Measurements from ENCODE around the gene MLST8.

MLST8 gene

DNA sequence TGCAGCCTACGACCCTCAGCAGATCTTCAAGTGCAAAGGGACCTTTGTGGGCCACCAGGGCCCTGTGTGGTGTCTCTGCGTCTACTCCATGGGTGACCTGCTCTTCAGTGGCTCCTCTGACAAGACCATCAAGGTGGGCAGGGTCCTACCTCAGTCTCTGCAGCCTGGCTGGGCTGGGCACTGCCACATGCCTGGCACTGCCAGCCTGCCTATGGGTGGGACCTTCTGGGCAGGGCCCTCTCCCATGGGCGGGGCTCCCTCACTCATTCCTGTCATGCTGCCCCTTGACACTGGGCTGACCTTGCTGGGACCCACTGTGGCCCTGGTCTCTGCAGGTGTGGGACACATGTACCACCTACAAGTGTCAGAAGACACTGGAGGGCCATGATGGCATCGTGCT lies 31.3 kb upstream of the MLST8 start:
- no peak for DNase-seq

- no peak for DNase-seq
Measured at GRCh38 chr16:2174396-2175131, 30.7 kb upstream of the MLST8 start.

DNA sequence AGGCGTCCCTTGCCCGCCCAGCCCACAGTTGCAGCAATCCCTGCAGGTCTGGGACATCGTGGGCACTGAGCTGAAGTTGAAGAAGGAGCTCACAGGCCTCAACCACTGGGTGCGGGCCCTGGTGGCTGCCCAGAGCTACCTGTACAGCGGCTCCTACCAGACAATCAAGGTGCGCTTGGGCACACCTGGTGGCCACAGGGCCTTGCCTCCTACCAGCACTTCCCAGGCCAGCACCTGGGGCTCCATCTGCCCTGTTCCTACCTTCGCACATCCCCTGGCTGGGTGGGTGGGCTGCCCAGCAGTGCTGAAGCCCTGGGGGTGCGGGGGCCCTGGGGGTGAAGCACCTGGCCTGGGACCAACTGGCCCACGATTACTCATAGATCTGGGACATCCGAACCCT lies 29.8 kb upstream of the MLST8 start:
- no peak for DNase-seq

- DNase-seq: no peak
Measured at GRCh38 chr16:2176047-2176446, 29.2 kb upstream of the MLST8 start.

DNA sequence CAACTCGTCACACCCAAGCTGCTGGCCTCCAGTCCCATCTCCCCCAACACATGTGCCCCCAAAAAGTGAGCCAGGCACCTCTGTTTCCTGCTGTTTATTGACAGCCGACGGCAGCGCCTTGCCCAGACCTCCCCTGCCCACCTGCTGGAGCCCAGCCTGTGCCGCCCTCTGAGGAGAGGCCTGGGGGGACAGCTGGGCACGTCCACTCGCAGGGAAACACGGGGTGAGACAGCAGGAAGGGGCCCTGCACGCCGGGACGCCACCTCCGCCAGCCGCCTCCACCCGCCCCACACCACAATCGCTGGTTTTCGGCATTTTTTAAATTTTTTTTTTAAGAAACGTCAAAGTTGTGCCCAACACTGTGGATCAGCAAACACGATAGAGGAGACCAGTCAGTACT lies 28.2 kb upstream of the MLST8 start:
- no peak for DNase-seq

DNA sequence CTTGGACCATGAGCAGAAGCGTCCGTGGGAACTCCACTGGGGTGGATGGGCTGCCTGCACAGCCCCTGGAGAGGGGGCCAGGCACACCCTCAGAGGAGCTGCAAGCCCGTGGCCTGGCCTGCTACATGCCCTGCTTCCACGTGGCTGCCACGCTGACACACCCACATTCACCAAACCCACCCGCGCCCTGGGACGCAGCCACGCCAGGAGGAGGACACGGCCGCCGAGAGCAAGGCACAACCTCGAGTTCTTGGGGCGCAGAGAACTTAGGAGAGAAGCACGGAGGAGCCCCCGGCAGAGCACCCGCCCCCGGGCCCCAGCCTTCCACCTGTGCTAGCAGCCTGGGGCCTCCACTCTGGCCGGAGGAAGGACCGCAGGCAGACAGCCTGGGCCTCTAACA lies 27.7 kb upstream of the MLST8 start:
- DNase-seq: no peak

- DNase-seq: no peak
Measured at GRCh38 chr16:2178321-2179106, 26.7 kb upstream of the MLST8 start.

DNA sequence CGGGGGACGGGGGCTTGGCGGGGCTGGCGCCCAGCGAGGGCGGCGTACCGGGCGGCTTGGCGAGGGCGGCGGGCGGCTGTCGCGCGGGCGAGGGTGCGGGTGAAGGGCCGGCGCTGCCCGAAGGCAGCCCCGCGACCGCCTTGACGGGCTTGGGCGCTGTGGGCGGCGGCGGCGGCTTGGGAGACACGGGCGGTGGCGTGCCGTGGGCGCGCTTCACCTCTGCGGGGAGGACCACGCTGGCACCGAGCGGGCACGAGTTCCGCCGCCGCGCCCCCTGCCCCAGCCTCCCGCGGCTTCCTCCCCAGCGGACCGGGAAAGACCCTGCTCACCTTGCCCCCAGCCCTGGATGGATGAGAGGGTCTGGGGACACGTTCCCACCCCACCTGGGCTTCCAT lies 26.1 kb upstream of the MLST8 start:
- DNase-seq: no peak

DNA sequence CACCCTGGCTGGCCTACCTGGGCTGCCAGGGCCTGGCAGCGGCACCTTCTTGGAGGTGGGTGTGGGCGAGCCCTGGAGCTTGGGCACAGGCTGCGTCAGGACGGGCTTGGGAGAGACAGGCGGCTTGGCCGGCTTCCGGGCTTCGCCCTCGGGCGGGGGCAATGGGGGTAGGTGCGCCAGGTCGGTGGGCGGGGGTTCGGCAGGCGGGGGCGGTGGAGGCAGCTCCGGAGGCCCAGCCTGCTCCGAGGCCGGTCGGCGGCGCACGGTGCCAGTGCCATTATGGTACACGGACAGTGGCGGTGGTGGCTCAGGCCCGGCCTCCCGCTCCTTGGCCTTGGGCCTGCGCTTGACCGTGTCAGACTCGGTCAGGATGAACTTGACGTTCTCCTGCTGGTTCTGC lies 25.7 kb upstream of the MLST8 start:
- DNase-seq: no peak

- DNase-seq: no peak
Measured at GRCh38 chr16:2180461-2180860, 24.8 kb upstream of the MLST8 start.

GRCh38 chr16:2180962-2181923 lies 24.0 kb upstream of the MLST8 start:
- DNase-seq: no peak

GRCh38 chr16:2181952-2182351 lies 23.3 kb upstream of the MLST8 start:
- no peak for DNase-seq

- no peak for DNase-seq
Measured at GRCh38 chr16:2183671-2184070, 21.6 kb upstream of the MLST8 start.

GRCh38 chr16:2184346-2184745 lies 20.9 kb upstream of the MLST8 start:
- DNase-seq: no peak

GRCh38 chr16:2184962-2185361 lies 20.3 kb upstream of the MLST8 start:
- no peak for DNase-seq

DNA sequence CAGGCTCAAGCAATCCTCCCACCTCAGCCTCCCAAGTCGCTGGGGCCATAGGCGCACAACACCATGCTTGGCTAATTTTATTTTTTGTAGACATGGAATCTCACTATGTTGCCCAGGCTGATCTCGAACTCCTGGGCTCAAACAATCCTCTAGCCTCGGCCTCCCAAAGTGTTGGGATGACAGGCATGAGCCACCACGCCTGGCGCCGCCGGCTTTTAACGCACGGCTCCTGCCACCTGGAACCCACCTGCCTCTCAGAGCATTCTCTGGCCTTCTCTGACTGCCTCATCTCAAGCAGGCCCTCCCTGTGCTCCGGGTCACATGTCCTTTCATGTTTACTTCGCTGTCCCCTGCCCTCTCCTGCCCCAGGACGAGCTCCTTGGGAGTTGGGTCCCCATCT lies 19.2 kb upstream of the MLST8 start:
- DNase-seq: no peak

GRCh38 chr16:2186505-2186904 lies 18.7 kb upstream of the MLST8 start:
- DNase-seq: no peak

DNA sequence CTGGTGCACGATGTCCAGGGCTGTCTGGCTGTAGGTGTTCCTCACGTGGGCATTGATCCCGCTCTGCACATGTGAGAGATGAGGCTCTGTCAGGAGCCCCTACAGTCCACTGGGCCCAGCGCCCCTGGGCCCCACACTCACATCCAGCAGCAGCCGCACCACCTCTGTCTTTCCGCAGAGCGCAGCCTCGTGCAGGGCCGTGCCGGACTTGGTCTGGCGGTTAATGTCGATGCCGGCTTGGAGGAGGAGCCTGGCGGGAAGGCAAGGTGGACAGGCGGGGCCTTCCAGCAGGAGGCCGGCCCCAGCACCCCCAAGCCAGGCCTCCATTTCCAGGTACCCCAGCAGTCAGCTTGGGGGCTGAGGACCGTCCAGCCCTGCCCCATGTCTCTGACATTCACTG lies 18.0 kb upstream of the MLST8 start:
- no peak for DNase-seq

DNA sequence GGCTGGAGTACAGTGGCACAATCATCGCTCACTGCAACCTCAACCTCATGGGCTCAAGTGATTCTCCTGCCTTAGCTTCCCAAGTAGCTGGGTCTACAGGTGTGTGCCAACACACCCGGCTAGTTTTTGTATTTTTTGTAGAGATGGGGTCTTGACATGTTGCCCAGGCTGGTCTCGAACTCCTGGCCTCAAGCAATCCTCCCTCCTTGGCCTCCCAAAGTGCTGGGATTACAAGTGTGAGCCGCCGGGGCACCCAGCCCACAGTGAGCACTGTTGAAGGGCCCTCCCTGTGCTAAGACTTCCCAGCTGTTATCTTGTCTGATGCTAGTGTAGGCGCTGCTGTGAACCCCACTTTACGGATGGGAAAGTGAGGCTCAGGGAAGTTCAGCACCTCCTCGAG lies 16.9 kb upstream of the MLST8 start:
- no peak for DNase-seq

DNA sequence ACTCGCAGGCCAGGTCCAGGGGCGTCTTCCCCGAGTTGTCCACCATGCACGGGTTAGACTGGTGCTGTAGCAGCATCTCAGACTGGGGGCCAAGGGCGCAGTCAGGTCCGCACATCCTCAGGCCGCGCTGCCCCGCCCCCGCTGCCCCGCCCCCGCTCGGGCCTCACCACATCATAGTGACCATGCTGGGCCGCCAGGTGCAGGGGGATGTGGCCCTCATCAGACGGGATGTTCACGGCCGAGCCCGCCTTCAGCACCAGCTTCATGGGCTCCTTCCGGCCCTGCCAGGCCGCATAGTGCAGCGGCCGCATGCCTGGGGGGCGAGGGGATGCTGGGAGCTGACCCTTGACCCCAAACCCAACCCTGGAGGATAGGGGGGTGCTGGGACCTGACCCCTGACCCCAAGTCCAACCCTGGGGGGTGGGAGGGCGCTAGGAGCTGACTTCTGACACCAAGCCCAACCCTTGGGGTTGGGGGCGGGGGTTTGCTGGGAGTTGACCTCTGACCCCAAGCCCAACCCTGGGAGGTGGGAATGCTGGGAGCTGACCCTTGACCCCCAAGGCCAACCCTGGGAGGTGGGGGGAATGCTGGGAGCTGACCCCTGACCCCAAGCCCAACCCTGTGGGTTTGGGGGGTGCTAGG lies 15.9 kb upstream of the MLST8 start:
- no peak for DNase-seq

DNA sequence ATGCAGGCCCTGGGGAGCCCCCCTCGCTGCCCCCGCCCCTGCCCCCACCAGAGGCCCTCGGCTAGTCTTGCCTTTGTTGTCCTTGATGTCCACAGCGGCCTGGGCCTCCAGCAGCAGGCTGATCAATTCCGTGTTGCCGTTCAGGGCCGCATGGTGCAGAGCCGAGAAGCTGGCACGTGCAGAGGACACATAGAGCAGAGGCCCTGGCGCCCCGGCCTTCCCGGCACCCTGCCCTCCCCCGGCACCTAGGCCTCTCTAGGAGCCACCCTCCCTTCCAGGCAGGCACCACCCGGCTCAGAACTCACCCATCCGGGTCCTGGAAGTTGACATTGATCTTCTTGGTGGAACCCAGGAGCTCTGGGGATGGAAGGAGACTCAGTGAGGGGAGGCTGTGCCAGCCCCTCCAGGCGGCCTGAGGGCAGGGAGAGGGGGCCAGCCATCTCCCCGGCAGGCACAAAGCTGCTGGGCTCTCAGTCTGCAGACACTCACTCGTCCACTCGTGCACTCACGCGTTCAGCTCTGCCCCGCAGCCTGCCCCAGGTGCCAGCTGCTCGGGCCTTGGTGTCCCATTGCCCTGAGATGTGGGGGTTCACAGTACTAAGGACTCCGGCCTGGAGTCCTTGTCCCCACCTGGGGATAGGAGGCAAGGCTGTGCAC lies 15.1 kb upstream of the MLST8 start:
- DNase-seq: no peak

GRCh38 chr16:2190659-2191445 lies 14.4 kb upstream of the MLST8 start:
- DNase-seq: no peak
